Measurements from ENCODE around the gene HMMR. TPM values are rescaled to one million over a fixed set of nuclear protein-coding genes. Genes with fewer than 3 reads are reported as not detected.

HMMR gene
- total RNA-seq, 1 experiment from 2014 or later: 75.7 TPM

DNA sequence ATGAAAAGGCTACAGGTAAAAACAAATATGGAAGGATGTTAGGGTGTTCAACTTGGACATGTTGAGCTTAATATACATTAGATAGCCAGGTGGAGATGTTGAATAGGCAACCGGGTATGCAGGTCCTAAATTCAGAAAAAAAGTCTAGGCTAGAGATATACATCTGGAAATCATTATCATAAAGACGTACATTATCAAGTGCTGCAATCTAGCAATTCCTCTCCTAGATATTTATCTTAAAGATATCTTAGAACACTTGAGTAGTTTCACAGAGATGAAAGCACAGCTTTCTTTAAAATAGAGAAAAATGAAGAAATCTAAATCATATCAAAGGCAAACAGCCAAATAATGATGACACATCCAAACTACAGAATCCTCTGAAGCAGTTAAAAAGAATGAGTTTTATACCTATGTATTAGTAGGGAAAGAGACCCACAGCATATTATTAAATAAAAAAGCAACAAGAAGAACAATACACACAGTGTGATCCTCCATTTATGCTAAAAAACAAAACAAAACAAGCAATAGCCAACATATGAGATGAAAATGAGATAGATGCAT, 4.3 kb upstream of the HMMR start:
- DNase-seq (ENCODE audit: extremely low read depth, low read depth): no peak

DNA sequence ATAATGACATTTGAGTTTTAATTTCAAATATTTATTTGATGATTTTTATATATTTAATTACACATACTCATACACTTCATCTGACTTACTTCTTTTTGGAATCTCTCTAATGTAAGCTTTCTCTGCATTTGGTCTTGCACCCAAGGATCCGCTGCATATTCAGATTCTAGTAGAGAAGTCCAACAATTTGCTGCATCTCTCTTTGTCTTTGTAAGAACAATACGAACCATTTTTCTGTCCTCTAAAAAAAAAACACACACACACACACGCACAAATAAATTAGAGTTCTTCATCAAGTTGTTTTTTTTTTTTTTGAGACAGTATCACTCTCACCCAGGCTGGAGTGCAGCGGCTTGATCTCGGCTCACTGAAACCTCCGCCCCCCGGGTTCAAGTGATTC, 3.6 kb upstream of the HMMR start:
- no peak for DNase-seq (ENCODE audit: extremely low read depth, low read depth)

DNA sequence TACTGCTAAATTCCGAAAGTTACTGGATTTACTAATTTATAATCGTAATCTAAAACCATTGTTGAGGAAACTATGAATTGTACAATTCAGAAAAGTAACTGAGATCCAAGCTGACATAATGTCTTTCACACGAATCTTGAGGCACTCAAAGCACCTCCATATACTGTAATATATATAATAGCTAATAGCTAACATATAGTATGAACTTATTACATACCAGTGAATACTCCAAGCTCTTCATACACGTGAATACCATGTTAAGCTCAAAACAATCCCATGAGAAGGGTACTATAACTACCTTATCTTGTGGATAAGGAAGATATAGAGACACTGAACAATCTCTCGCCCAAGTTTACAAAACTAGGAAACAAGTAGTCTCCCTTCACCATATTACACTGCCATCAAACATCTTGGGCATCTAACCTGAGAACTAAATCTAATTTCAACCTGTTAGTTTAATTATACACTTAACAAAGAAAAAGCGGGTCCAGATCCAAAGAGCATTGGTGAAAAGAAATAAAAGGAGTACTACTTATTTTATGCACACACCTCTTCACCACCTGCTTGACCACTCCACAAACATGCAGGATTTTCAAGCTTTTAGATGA, 1.6 kb upstream of the HMMR start:
- DNase-seq (ENCODE audit: extremely low read depth, low read depth): no peak

DNA sequence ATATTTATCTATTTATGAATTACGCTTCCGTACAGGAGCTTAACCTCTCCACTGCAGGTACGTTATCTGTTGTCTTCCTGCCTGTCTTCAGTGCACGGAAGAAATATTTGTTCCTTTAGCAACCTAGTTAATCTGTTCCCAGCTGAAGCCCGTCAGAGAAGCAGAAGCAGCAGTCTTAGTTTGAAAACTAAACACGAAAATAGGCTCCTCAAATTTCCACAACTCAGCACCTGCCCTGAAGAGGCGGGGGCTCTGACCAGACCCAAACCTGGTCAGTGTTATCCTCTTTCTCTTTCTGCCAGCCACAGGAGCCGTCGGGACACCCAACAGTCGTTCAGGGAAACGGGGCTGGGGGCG, 992 bp upstream of the HMMR start:
- no peak for DNase-seq (ENCODE audit: extremely low read depth, low read depth)

DNA sequence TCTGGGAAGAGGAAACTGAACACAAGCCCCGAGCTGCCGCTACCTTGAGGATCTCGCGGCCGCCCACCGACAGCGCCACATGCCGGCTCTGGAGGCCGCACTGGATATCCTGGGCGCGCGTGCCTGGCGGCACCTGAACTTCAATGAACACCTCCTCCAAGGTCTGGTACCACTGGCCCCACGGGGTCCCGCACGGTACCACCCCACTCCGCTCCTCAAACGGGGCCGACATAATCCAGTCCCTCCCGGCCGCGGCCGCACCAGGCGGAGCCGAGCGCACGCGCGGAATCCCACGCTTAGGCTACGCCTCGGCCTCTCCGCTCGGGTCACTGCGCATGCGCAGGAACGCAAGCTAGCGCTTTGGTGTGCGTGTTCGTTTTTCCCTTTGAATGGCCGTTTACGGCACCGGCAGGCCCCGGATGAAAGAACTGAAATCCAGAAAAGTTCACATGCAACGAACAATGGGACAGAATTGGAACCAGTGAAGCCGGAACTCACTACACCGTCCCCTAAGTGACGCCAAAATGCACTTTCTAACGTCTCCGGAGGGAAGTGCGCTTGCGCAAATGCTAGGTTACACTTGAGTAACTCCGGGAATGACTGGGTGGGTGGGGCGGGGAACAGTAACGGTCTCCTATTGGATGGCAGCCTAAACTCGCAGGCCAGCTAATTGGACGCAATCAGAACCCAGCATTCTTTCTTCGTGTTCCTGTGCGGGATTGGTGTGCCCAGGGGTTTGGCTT, 442 bp upstream of the HMMR start, which contains the start of gene NUDCD2:
TSS of gene NUDCD2 (minus strand) at position 284 of the 743 bp plus-strand sequence. CDS start at position 232, 52 bp downstream.
- DNase-seq (ENCODE audit: extremely low read depth, low read depth): peak; percentile 99

DNA sequence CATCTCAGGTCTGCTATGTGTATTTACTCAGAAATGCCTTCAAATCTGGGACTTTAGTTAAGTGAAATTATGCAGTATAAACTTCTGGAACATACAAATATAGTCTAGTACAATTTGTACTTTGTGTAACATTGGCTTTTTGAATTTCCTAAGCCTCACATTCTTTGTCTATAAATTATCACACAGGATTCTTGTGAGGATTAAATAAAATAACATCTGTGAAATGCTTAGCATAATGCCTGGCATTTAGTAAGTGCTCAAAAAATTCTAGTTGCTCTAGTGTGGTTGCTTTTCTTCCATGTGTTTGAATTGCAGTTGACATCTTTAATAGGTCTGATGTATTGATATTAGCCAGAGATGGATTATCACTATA, 2.6 kb downstream of the HMMR start:
- no peak for DNase-seq (ENCODE audit: extremely low read depth, low read depth)

DNA sequence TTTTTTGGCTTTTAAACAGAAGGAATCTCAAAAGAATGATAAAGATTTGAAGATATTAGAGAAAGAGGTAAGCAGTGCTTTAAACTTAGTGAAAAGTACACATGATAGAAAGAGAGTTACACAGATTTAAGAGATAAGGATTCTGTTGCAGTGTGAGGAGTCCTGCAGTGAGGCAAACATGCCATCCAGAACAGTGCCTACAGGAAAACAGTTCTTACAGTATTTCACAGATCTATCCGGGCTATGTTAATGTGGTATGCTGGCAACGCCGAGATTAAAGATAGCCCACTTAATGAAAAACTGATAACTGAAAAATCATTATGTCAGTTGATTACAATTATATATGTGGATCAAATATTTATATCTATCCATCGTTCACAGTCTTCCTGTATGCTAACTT, 7.2 kb downstream of the HMMR start:
- no peak for DNase-seq (ENCODE audit: extremely low read depth, low read depth)

DNA sequence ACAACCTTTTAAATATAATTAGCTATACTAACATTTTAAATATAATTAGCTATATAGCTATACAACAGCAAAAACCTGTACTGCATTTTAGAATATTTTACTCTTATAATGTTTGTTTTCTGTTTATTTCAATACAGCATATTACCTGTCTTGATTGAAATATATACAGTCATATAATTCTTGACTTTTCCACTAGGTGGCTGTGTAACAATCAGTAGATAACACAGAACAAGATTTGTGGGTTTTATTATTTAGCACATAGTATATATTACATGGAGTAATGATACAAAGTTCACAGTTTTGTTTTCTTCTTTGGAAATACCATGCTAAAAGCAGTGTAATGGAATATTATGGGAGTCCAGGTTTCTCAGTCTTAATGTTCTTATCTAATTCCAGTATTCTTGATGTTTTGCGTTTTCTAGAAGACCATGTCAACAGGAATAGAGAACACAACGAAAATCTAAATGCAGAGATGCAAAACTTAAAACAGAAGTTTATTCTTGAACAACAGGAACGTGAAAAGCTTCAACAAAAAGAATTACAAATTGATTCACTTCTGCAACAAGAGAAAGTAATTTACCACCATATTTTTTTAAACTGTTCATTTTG, 13.3 kb downstream of the HMMR start:
- DNase-seq (ENCODE audit: extremely low read depth, low read depth): no peak

DNA sequence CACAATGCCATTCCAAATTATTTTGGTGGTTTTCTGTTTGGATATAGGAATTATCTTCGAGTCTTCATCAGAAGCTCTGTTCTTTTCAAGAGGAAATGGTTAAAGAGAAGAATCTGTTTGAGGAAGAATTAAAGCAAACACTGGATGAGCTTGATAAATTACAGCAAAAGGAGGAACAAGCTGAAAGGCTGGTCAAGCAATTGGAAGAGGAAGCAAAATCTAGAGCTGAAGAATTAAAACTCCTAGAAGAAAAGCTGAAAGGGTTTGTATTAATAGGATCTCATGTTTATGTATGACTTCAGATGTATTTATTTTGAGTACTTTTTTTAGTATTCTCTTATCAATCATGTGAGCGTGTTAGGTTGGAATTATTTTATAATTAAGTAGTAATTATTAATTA, 15.0 kb downstream of the HMMR start:
- no peak for DNase-seq (ENCODE audit: extremely low read depth, low read depth)

DNA sequence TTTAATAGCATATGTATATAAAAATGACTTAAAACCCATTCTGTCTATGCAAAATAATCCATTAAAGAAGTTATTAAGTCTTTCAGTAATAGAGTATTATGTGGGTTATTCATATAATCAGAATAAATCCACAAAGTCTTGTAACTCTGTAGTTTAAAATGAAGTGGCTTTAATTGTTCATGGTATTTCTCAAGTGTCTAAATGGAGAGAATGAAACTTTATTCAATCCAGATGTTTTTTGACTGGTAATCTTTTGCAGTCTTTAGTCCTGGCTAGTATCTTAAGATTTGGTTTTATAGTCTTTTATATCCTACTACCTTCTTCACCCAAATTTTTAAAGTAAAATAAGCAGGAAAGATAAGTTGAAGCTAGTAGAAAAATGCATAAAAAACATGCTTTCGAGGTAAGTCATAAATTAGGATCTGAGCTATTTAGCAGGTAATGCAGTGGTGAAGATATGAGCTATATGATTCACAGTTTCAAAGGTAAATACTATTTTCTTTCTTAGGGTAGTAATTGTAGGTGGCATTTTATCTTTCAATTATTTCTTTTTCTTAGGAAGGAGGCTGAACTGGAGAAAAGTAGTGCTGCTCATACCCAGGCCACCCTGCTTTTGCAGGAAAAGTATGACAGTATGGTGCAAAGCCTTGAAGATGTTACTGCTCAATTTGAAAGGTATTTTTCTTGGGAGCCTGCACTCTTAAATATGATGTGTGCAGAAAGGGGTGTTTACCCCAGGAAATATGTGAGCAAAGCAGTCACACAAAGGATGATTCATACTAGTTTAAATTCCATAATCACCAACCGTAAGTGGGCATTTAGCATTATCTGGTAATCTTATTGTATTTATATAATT, 17.9 kb downstream of the HMMR start:
- DNase-seq (ENCODE audit: extremely low read depth, low read depth): no peak

DNA sequence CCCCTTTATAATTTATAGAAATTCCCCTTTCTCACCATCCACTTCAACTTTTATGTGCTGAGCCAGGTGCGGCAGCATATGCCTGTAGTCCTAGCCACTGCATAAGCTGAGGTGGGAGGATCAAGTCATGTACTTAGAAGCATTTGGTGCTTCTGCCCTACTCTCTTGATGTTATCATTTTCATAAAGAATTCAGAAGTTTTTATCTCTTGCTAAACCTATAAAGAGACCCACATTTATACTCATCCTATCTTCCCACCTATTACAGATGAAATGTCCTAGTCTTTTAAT, 18.5 kb downstream of the HMMR start:
- no peak for DNase-seq (ENCODE audit: extremely low read depth, low read depth)

DNA sequence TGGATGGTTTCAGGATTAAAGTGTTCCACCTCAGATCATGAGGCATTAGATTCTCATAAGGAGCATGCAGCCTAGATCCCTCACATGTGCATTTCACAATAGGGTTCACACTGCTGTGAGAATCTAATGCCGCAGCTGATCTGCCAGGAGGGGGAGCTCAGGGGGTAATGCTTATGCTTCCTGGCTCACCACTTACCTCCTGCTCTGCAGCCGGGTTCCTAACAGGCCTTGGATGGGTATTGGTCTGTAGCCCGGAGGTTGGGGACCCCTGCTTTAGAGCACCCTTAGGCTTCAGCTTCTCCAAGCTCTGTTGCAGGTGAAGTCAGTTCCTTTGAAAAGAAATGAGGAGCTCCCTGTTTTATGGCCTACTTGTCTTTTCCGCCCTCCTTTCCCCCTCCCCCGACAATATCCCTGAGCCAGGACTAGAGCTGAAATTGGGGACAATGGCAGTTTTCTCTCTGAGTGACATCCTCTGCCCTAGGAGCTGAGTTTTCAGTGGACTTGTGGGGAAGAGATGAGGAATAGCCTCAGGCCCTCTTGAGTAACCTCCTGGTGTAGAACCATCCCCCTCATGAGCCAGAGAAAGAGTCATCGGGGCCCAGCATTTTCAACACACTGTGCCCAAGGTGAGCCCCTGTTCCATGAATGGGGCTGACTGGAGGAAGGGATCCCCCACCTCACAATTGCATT, 28.8 kb downstream of the HMMR start:
- peak; percentile 29 for DNase-seq (ENCODE audit: extremely low read depth, low read depth)

DNA sequence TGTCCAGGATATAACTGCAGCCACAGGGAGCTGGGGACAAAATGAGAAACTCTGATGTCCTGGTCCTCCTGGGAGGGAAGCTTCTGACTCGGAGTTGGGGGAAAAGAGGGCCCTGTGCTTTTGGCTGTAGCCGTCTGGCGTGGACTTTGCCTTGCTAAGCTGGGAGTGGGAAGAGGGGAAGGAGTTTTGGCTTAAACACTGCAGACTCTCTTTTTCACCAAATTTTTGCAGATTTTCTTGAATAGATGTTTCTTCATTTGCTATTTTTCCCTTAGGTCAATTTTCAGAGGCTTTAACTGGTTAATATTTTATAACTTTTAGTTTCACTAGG, 29.3 kb downstream of the HMMR start:
- no peak for DNase-seq (ENCODE audit: extremely low read depth, low read depth)

DNA sequence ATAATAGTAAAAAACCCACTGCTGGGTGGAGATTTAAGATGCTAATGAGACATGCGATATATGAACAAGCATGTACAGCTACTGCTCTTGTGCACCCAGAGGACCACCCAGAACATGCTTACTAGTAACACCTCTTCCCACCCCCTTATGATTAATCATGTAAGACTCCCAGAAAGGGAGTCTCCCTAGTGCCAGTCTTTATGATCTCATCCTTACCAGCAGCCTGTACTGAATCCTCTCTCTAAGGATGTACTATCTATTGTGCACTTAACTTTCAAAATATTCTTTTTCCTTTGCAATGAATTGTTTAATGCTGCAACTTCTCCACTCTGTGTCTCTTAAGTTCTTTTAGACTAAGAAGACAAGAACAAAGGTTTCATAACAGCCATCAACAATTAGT, 35.9 kb downstream of the HMMR start:
- DNase-seq (ENCODE audit: extremely low read depth, low read depth): no peak

DNA sequence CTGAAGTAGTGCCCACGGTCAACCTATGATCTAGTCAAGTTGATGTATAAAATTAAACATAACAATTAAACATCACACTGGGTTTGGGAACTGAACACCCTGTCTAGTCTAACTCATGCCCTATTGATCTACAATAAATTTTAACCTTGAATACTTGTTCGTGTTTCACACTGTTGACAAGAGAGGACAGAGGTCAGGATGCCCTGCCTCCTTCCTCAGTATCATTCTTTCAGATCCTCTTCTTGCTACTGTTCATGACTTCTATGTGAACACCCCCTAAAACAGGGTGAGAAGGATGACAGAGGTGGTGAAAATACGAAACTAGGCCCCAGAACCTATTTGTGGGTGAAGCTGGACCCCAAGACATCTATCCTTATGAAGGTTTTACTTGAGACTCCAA, 36.9 kb downstream of the HMMR start:
- DNase-seq (ENCODE audit: extremely low read depth, low read depth): no peak

DNA sequence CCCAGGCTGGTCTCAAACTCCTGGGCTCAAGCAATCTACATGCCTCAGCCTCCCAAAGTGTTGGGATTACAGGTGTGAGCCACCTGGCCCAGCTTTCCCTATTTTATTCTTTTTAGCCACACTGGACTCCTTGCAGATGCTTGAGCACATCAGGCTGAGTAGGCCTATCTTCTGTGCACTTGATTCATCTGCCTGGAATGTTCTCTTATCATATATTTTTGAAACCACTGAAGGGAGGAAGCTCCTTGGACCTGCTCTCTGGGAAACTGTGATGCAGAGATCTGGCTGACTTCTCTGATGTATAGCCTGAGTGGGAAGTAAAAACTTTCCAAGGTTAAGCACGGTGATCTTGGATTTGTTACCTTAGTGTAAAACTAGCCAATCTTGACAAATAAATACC, 38.5 kb downstream of the HMMR start:
- DNase-seq (ENCODE audit: extremely low read depth, low read depth): no peak

DNA sequence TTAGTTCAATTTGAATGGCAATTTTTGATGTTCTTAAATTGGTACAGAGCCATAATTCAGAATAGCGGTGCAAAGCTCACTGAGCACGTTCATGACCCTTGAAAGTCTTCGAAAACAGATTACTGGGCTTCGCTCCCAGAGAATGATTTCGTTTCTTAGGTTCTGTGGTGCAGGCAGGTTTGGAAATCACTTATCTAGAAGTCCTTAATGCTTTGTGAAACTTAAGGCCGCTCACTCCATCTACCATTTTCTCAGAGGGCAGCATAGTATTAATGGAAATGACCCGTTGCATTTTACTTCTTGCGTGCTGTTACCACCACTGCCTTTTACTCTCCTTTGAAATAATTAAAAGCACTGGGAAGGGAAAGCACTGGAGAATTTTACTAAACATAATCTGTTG, 42.1 kb downstream of the HMMR start:
- no peak for DNase-seq (ENCODE audit: extremely low read depth, low read depth)

DNA sequence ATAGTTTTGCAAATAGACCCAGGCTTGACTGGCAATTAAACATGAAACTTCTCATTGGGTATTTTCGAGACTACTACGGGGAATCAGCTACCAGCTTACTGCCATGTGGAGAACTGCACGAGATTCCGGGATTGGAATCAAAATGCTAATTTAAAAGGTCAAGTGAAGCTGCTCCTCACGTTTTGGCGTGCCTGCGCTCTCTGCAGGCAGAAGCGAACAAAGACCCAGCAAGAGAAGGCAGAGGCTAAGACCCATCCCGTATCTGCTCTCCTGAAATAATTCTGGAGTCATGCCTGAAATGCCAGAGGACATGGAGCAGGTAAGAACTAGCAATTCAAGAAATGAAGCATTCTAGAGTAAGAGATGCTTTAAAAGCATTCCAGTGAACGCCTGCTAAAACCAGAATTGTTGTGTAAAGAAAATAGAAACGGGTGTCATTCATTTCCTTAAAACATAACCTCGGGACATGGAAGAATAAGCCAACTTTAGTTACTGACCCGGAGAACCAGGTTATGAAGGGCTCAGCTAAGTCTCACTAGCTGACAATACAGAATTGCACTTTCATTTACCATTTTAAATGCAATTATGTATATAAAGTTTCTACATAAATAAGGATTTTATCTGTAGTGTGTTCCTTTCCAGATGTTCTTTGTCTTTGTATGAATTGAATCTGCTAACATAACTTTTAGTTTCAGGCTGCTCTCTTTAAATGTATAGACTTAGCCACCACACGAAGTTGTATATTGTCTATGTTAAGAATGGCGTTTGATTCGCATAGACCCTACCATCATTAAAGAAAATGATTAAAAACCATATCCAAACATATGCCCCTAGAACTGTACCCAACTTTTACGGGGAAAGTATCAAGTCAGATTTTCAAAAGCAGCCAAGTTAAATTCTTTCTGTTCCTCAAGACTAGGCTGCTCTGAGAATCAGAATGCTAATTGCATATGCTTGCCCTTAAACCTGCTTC, 43.0 kb downstream of the HMMR start:
- peak; percentile 65 for DNase-seq (ENCODE audit: extremely low read depth, low read depth)

DNA sequence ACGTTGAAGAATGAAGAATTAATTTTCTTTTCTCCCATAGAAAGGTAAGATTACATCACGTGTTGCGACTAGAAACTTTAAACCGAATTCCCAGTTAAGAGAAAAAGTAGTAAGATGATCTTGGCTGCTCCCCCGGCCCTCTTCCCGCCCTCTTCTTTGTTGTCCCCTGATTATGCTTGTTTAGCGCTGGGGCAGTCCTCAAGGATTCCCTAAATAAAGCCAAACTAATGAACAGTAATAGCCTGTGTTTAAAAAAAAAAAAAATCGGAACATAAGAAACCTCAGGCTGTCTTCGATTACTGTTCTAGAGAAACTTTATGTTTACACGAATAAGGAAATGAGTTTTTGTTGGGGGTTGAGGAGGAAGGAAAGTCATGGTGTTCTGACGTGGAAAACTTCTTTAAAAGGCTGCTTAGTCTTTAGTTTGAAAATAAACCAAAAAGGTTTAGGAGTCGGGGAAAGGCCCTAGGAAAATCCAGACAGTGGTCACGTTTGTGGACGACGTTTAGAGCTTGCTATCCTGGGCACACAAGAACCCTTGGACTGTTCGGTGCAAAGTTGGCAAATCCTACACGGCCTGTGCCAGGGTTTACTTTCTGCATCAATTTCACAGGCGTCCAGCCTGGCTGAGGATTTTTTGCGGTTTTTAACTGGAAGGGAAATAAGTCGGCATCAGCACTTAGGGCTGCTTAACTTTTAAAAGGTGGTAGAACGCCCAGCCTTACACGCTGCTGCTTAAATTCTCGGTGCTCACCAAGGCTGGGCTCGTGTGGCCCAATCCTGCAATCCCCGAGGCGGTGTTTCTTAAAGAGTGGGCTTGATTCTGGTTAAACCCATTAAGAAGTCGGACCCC, 43.9 kb downstream of the HMMR start:
- peak; percentile 22 for DNase-seq (ENCODE audit: extremely low read depth, low read depth)

All from NCI-H460 (cell line).